Activated T-cell treated with anti-CD3 and anti-CD28 coated beads for 1 hour (primary cell): ENCODE data around the gene FAM72A.
"Not testable (repeated sequence)": the region's sequence is repeated elsewhere in the genome, so short reads cannot be mapped to it uniquely, and the experiment has no call there.

Experiments used
- DNase-seq: peaks from one replicate; pipeline ENCODE4 v3.0.0-alpha.2; 2020; ENCODE audit warnings: low read depth

Gene FAM72A

DNA sequence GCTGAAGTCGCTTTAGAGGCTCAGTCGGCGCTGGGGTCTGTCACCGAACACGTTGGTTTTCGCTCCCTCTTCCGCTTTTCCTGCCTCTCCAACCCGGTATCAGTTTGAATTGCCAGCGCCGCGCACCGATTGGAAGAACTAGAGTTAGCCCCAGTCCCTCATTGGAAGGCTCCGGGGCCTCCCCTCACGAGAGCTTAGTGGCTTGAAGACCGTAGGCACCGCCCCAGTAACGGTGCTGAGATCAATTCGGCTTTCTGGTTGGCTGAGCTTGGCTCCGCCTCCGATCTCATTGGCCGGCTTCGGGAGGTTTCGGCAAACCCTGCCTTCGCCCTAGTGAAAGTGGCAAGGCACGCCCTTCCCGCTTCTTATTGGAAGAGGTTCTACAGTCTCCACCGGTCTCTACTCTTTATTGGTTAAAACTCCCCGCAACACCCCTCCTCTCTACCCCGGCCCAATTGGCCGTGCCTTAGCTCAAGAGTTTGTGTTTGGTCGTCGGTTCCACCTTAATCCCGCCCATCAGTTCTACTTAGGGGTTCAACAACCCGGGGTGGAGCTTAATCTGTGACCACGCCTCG is at the start of gene FAM72A:
Gene FAM72A, minus strand, starts transcription at position 51 of the 575 bp plus-strand sequence. CDS start 814 bp downstream, outside the sequence.
- peak; percentile 87 for DNase-seq

DNA sequence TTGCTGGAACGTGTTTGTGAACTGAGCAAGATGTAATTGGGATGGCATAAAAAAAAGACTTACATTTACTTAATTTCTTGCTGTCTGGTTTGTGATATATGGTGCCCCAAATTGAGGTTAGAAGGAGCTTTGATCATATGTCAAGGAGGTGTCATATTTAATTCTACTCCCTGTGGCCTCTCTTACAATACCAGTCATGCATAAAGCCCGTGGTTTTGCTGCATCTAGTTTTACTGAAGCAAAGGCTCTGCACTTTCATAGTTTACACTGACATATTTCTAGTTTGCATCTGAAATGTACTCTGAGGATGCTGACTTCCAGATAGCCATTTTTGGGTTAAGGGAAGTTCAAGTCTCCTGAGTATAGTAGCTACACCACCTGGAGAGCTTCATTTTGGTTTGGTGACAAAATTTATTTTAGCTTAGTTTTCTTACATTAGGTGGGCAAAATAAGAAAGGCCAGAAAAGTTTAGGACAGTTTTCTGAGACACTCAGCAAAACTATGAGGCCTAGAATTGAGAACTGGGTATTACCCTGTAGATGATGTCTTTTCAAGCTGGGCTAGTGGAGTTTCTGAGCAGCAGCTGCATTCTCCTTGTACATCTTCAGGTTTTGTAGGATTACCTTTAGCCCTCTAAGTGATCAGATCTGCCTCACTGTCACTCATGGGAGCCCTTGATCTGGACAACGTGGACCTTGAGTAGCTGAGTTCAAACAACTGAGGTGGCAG is 48.5 kb upstream of the FAM72A start:
- DNase-seq, result not testable (repeated sequence)

DNA sequence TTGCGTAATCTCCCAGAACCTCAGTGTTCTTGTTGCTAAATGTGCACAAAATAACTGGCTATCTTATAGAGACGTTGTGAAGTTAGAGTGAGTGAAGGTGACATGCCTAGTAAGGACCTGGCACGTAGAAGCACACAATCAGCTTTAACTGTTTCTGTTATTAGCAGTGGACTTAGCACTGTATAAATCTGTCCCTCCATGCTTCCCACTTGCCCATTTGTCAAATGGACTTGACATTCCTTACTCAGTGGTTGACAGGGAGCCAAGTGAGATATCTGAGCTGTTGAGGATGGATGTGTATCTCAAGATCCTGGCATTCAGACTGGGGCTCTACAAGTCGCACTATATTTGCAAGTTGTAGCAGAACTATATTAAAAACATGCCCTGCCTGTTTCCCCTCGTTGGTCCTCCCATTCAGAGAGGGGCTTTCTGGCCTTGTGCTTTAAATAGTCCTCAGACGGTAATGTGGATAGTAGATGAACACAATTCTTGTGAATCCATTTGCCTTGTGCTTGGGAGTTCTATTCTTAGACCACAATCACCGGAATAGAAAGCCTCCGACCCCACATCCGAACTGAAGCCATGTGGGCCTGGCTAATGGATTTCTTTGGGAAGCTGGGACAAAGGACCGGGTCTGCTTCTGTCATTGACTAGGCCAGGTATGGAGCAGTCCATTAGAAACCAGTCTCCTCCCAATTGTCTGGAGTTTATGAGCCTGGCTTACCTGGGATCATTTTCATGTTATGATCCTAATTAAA is 43.7 kb upstream of the FAM72A start:
- DNase-seq, result not testable (repeated sequence)

DNA sequence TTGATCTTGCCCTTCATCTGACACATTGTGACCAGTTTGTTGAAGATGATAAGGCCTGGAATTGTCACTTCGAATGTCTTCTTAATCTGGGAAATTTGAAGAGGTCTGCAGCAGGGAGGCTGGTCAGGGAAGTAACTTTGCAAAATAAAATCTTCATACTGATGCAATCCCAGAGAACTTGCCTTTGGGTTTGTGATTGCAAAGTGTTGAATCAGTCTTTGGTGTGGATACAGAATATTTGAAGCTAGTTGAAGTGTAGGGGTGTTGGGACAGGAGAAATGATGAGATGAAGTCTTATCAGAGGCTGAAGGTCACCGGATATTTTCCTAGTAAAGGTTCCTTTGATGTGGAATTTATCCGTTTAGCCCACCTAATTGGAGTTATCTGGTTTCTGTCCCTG is 42.8 kb upstream of the FAM72A start:
- DNase-seq, result not testable (repeated sequence)

DNA sequence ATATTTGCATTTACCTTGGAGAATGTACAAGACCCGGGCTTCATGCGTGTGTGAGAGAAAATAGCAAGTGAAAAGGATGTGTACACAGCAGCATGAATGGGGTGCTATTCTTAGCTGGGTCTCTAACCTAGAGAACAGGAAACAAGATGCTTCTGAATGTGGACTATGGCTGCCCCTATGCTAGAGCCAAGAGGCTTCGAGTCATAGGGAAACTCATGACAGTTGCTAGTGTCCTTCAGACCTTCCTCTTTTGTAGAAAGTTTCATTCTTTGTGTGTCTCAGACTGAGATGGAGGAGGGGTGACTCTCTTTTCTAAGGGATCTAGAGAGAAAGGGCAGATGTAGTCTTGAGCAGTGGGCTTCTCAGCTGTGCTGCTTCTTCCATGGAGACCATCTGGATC is 40.7 kb upstream of the FAM72A start:
- DNase-seq, result not testable (repeated sequence)

DNA sequence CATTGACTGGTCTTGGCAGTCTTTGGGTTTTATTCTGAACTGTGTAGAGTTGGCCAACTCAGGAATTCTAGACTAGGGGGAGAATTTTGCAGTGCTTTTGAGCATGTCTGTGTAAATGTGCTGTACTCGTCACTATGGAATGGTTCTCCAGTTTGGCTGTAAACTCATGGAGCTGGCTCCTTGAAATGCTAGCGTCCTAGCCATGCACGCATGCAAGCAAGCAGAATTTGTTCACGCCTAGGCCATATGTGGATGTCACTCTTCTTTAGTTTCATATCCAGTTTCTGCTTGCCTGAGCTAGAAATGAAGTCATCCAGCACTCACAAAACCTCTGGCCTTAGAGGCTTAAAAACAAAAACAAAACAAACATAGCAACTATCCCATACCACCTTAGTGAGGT is 37.6 kb upstream of the FAM72A start:
- not testable (repeated sequence) for DNase-seq

DNA sequence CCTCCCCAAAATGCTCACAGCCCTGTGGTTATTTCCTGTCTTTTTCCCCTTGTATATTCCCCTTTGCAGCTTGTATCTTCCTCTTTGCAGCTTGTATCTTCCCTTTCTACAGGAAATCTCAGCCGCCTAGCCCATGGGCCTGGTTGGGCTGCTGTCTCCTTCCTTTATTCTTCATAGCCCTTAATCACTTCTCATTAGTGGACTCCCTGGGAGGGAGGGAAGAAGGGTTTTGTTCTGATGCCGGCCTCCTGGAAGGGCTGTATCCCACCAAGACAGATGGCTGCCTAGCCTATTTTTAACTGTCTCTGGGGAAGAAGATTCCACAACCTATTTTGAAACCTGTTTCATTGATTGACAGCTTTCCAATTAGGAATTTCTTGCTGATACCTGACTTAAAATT is 32.6 kb upstream of the FAM72A start:
- not testable (repeated sequence) for DNase-seq

DNA sequence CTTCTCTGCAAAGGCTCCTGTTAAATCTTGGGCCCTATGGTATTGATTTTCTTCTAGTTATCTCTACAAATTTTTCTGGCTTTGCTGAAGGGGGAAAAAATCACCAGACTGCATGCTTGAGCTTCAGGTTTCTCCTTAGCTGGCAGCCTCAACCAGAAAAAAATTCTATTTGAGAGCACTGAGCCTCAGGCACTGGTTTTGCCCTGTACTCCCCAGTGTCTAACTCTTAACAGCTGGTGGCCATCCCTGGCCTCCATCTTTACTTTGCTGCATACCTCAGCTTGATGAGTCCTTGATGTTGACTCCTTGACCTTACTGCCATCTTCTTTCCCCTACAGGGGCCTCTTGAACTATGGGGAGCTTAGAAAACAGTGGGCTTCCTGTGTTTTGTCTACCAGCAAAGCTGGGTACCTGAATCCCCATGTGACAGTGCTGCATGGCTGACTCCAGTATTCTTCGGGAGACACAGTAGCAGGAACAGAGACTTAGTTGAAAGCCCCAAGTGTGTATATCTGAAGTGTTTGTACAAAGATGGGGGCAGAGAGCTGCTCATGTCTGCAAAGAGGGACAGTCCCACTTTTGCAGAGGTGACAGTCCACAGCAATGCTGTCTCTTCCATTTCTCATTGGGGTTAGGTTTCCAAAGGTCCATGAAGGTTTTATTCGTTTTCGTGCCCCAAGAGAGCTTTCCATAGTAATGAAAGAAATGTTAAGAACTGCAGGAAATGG is 31.7 kb upstream of the FAM72A start:
- DNase-seq, result not testable (repeated sequence)

DNA sequence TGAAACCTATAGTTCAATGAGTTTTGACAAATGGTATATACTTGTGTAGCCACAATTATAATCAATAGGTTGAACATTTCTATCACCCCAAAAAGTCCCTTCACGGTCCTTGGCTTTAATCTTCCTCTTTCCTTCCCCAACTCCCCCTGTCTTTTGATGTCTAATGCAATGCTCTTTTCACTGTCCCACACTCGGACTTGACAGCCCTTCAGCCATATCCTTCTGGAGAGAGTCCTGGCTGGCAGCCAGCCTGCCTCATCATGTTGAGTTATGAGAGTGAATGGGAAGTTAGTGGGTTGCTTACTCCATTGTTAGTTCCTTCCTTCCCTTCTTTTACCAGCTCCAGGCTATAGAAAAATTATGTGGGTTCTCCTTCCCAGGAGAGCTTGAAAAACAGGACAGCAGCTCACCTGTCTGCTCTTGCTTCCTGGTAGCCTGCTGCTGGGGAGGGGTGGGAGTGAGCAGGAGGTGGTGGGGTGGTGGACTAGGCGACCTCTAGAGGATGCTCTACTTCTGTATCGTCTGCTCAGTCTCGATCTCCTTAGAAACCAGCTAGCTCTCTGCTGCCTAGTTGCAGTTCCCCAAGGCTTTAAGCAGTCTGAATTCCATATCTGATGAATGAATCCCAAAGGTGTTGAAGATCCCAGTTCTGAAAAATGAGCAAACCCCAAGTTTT is 30.5 kb upstream of the FAM72A start:
- not testable (repeated sequence) for DNase-seq

DNA sequence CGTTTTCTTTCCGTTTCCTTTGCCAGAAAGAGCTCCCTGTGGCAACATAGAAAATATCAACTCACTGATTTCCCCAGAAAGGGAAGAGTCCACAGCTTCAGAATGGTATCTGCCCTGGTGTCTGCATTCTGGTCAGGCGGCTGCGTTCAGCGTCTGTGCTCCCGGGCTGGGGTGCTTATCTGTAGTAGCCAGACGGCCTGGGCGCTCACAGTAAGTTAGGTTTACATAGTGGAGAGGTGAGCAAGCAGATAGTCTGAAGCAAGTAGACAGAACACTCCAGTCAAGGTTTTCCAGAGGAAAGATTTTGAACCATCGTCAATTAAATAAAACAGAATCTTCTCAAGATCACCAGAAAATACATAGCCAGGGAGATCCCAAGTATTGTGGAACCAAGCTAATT is 29.4 kb upstream of the FAM72A start:
- DNase-seq, result not testable (repeated sequence)

DNA sequence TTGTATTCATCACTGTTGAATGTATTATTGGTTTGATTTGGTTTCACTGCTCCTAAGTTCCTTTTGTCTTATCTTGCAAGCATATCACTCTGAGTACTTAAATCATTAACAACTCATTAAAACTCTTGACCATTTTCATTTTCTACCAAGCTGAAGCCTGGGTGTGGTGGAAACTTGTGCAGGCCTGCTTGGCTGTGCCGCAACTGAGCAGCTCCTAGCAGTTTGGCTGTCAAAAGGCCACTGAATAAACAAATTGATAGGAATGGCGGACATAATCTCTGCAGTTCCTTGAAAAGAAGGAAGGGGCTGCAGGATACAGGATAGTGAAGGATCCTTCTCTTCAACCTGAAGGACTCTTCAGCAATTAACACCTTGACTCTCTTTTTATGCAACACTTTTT is 26.6 kb upstream of the FAM72A start:
- DNase-seq, result not testable (repeated sequence)

DNA sequence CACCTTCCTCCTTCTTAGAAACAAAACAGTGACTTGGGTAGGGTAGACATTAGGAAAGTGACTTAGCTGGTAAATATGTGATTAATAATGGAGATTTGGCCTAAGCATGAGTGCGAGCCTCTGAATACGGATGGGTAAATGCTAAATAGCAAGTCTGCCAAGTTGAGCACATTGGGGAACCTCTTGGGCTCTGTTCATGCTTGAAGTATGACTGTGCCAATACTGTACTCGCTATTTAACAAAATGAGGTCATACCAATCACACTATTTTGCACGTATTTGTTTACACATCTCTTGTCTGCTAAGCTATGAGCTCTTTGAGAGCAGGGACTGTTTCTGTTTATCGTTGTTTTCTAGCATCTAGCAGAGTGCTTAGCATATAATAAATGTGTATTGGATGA is 24.2 kb upstream of the FAM72A start:
- not testable (repeated sequence) for DNase-seq

DNA sequence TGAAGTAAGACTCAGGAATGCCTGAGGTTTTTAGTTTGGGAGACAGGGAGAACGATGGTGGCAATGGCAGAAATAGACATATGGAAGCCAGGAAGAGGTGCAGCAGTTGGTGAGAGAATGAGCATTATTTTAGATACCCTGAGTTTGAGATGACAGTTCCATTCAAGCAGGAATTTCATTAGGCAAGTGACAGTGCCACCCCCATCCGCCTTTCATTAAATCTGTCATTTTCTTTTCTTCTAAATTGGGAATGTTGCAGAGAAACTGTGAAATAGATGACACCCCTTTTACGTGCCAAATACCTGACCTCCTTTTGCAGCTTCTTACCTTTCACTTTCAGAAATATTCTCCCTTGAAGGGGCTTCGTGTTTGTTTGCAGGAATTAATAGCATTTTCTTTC is 22.7 kb upstream of the FAM72A start:
- DNase-seq, result not testable (repeated sequence)

DNA sequence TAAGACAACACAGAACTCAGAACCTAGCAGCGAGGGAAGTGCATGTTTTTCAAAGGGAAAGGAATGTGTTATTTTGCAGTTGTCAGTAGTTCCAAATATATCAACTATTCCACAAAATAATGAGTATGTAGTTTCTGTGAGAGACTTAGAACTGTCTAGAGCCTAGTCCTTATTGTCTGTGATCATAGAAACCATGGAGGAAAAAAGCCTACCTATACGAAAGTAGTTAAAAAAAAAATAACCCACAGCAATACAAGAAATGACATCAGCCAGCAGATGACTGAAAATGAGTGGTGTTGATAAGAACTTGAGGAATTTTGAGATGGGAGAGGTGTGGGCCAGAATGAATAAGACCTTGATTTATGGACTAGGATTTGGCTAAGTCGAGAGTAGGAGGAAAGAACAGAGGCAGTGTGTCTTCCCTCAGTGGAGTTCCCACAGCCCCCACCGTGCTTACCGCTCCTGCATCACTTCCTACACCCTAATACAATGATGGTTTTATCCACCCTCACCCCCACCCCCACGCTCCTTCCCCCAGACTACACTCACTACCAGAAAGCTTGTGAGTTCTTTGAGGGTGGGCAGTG is 21.6 kb upstream of the FAM72A start:
- DNase-seq, result not testable (repeated sequence)

DNA sequence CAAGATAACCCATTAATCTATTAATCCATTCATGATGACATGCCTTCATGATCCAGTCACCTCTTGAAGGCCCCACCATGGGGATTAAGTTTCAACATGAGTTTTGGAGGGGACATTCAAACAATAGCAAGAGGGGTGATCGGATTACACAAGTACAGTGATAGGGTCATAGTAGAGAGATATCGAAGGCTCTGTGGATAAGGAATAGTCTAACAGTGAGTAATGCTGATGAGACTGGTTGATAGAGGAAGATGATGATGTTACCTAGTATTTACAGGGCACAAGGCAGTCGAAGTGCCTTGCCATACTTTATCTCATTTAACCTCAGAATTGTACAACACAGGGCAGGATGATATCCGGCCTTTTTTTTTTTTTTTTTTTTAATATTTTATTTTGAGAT is 18.9 kb upstream of the FAM72A start:
- DNase-seq, result not testable (repeated sequence)

DNA sequence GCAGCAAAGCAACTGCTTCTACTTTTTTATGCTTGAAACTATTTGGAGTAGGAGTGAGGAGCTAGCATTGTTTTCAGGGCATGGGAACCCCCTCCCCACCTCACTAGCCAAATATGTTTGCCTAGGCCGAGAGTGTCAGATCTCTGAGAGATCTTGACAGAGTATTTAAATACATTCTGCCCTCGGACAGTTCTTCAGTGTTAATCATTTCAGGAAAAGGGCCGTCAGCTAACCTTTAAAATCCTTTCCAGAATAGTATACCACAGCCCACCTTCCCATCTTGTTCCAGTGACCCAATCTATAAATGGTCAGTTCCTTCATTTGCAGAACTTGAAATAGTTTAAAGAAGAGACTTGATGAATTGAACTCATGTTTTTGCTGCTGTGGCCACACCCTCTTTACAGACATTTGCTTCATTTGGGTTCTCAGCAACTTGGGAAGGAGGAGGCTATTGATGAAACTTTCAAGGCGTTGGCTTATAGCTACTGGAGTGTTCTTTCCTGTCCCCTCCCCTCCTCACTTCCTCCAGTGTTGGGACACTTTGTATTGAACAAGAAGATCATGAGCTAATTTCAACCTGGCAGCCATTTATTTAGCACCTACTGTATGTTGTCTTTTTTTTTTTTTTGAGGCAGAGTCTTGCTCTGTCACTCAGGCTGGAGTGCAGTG is 17.8 kb upstream of the FAM72A start:
- not testable (repeated sequence) for DNase-seq

DNA sequence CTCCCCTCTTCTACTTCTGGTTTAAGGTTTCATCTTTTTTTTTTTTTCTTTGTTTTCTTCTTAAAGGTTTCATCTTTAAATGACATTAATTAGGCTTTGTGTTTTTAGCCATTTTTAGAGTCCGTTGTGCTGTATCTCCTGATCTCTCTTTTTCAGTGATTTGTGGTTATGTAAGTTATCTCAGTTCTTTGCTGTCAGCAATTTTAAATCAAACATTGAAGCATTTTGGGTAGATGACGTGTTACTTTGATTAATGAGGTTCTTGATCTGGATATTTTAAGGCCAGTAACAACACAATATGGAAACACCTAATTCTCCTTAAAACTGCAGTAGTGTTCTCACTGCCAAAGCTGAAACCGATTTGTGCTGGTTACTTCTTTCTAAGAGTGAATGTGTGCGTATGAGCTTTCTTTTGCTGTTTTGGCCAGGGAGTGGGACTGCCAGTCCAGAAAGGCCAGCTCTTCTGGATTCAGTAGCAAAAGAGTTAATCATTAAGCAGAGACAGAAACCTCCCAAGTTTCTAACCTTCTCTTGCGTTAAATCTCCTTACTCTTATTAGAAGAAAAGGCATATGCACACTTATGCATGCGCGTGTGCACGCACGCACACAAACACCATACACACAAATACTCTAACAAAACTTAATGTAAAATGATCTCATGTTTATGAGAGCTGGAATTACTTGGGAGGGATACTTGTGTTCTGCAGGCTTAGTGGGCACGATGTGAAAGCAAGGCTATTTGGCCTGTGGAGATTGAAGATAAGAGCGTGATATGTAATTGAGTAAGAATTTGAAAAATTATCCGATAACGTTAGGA is 17.1 kb upstream of the FAM72A start:
- not testable (repeated sequence) for DNase-seq

DNA sequence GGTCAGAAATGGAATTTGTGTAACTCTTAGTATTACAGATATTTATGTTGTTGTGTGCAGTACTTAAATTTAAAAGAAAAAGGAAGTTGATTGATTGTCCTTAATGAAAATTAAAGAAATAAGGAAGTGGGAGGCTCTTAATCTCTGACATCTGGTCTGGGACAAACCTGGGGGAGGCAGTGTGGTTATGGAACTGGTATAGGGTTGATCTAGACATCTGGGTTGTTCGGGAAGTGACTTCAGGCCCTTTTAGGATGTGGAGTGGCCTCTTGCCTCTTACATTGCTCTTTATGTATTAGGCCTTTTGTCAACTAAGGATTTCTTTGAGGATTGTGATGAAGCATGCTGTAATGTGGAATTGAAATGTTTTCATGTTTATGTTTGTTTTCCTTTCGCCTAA is 16.1 kb upstream of the FAM72A start:
- DNase-seq, result not testable (repeated sequence)

DNA sequence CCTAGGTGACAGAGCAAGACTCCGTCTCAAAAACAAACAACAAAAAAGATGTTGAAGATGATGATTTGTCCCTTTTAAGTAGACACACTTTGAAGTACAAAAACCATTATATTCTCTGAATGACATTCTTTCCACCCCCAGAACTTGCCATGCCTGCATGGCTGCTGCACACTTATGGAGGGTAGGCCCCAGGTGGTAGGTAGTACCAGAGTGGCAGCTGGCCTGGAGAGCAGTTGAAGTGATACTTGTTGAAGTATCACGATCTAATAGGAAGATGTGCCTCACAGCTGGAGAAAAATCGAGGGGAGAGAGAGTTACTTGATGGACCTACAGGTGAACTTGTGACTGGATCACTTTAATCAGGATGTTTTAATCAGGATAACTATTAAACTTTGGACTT is 15.6 kb upstream of the FAM72A start:
- not testable (repeated sequence) for DNase-seq
